Nephron (organoid): ENCODE measurements around the gene NUTF2.
"Not testable (repeated sequence)": the region's sequence is repeated elsewhere in the genome, so short reads cannot be mapped to it uniquely, and the experiment has no call there.

Experiments
- H3K27ac Mint-ChIP-seq, 3 experiments: 2 replicates each; pipeline ENCODE4 v1.8.0; 2020; ENCODE audit warnings: mixed read lengths in 3 of 3, mild to moderate bottlenecking in 2 of 3, moderate library complexity in 1 of 3
- H3K27me3 Mint-ChIP-seq: 2 replicates; pipeline ENCODE4 v1.8.0; 2021; ENCODE audit warnings: low read depth, mild to moderate bottlenecking, moderate library complexity, mixed read lengths
- H3K36me3 Mint-ChIP-seq: 2 replicates; pipeline ENCODE4 v1.8.0; 2020; ENCODE audit warnings: low read depth, mixed read lengths
- H3K4me1 Mint-ChIP-seq: 2 replicates; pipeline ENCODE4 v1.8.0; 2020; ENCODE audit warnings: mixed read lengths
- H3K4me3 Mint-ChIP-seq, 3 experiments: 2 replicates each; pipeline ENCODE4 v1.8.0; 2020; ENCODE audit warnings: mild to moderate bottlenecking in 3 of 3, mixed read lengths in 3 of 3, moderate library complexity in 2 of 3
- H3K9me3 Mint-ChIP-seq: 2 replicates; pipeline ENCODE4 v1.8.0; 2020; ENCODE audit warnings: mixed read lengths
- TF ChIP-seq, protein P1 (sequence below), 3 experiments: fragments of 200-600 bp; sonication (generic); IDR thresholded peaks; one replicate each; pipeline ENCODE4 v1.5.0; 2021; ENCODE audit warnings: antibody characterized with exemption in 3 of 3; ENCODE audit not compliant: unreplicated experiment in 3 of 3

NUTF2 gene

GRCh38 chr16:67833030-67833414, 13.7 kb upstream of the NUTF2 start:
- no peaks in the 10 kb centered on the region for H3K27me3 Mint-ChIP-seq
- H3K36me3 Mint-ChIP-seq = peaks cover 17% of the 10 kb centered on the region
- H3K27ac Mint-ChIP-seq = peak overlapping the region in 1 of 3 experiments; percentile 43
- H3K9me3 Mint-ChIP-seq = no peaks in the 10 kb centered on the region
- peak overlapping the region; percentile 90 to 98 (median 94) for H3K4me3 Mint-ChIP-seq
- H3K4me1 Mint-ChIP-seq = peaks cover 13% of the 10 kb centered on the region
- TF ChIP-seq, protein P1, sequence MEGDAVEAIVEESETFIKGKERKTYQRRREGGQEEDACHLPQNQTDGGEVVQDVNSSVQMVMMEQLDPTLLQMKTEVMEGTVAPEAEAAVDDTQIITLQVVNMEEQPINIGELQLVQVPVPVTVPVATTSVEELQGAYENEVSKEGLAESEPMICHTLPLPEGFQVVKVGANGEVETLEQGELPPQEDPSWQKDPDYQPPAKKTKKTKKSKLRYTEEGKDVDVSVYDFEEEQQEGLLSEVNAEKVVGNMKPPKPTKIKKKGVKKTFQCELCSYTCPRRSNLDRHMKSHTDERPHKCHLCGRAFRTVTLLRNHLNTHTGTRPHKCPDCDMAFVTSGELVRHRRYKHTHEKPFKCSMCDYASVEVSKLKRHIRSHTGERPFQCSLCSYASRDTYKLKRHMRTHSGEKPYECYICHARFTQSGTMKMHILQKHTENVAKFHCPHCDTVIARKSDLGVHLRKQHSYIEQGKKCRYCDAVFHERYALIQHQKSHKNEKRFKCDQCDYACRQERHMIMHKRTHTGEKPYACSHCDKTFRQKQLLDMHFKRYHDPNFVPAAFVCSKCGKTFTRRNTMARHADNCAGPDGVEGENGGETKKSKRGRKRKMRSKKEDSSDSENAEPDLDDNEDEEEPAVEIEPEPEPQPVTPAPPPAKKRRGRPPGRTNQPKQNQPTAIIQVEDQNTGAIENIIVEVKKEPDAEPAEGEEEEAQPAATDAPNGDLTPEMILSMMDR (IDR thresholded peaks at IDR 0.05; ENCODE audit: unreplicated experiment in 3 of 3) = no peak

GRCh38 chr16:67833415-67834241, 13.1 kb upstream of the NUTF2 start:
- Mint-ChIP-seq H3K4me3 (peak overlapping the region; percentile 90 to 98 (median 94)), H3K27ac (peak overlapping the region; percentile 41 to 85 (median 70)), H3K27me3 (no peaks in the 10 kb centered on the region), H3K36me3 (peaks cover 17% of the 10 kb centered on the region), H3K4me1 (peaks cover 13% of the 10 kb centered on the region), H3K9me3 (no peaks in the 10 kb centered on the region)
- TF ChIP-seq, protein P1 (IDR thresholded peaks at IDR 0.05; ENCODE audit: unreplicated experiment in 3 of 3) = no peak

GRCh38 chr16:67834242-67834614, 12.5 kb upstream of the NUTF2 start:
- Mint-ChIP-seq H3K9me3 (no peaks in the 10 kb centered on the region), H3K36me3 (peaks cover 13% of the 10 kb centered on the region), H3K27me3 (no peaks in the 10 kb centered on the region), H3K4me3 (peak overlapping the region; percentile 90 to 98 (median 94)), H3K4me1 (peaks cover 13% of the 10 kb centered on the region), H3K27ac (peak overlapping the region in 2 of 3 experiments; percentile 41 to 85)
- TF ChIP-seq, protein P1 (IDR thresholded peaks at IDR 0.05; ENCODE audit: unreplicated experiment in 3 of 3) = no peak

- H3K27ac Mint-ChIP-seq, H3K36me3 Mint-ChIP-seq, H3K9me3 Mint-ChIP-seq, H3K27me3 Mint-ChIP-seq, H3K4me3 Mint-ChIP-seq: not testable (repeated sequence)
- peaks cover 19% of the 10 kb centered on the region for H3K4me1 Mint-ChIP-seq
Measured at GRCh38 chr16:67837190-67837589, 9.5 kb upstream of the NUTF2 start.

DNA sequence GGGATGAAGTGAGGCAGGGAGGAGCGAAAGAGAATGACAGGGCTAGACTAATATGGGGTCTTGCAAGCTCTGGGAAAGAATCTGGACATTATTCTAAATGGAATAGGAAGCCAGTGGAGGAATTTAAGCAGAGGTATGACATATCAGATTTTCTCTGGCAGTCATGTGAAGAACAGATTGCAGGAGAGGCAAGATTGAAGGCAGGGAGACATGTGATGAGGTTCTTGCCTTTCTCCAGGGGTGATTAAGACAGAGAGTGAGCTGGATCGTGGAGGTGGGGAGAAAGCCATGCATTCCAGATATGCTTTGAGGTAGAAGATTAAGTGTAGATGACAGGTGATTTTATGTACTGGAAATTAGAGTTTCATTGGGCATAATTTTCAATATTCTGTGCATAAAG, 8.9 kb upstream of the NUTF2 start:
- Mint-ChIP-seq H3K4me1 (peaks cover 15% of the 10 kb centered on the region), H3K36me3 (no peaks in the 10 kb centered on the region)

DNA sequence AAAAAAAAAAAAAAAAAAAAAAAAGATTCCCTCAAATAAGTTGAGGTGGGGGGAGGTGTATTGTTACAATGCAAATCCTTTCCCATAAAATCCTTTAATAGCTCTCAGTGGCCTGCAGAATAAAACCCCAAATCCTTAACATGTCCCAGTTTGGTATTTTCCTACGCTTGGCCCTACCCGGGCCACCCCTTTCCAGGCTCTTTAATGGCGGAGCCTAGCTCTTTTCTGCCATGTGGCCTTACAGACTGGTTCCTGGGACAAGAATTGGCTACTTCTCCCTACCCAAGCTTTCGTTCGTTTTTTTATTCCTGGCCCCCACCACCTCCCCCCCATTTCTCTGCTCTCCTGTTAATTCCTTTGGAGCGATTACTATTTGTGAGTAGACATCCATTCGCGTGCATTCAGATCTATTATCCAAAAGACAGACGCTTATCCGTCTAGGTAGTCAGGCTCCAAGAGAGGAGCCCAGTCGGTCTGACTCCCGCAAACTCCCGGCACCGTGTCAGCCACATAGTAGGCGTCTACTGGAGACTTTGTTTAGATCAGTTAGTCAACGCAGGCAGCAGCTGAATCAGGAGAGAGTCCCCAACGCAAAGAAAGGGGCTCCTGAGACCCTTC, 5.4 kb upstream of the NUTF2 start:
- Mint-ChIP-seq H3K27me3 (peaks cover 4% of the 10 kb centered on the region), H3K27ac (peak overlapping the region; percentile 99 to 100 (median 100)), H3K4me3 (peak overlapping the region; percentile 95 to 96 (median 95)), H3K9me3 (no peaks in the 10 kb centered on the region), H3K36me3 (no peaks in the 10 kb centered on the region), H3K4me1 (peaks cover 39% of the 10 kb centered on the region)
- TF ChIP-seq, protein P1 (IDR thresholded peaks at IDR 0.05; ENCODE audit: unreplicated experiment in 3 of 3) = no peak

More for the DNA sequence above, 8.9 kb upstream of the NUTF2 start:
- Mint-ChIP-seq H3K9me3 (no peaks in the 10 kb centered on the region), H3K4me3 (peak overlapping the region in 1 of 3 experiments; percentile 11), H3K27ac (peak overlapping the region in 1 of 3 experiments; percentile 14), H3K27me3 (no peaks in the 10 kb centered on the region)
- TF ChIP-seq, protein P1 (IDR thresholded peaks at IDR 0.05; ENCODE audit: unreplicated experiment in 3 of 3) = no peak
